NCI-H345 treated with DMSO at 0.1 percent for 48 hours (cell line): Measurements from ENCODE around the gene CENPL.
A peak's percentile ranks its signal among the peaks of the same experiment; 100 is the strongest.
"Not testable (repeated sequence)": the region's sequence is repeated elsewhere in the genome, so short reads cannot be mapped to it uniquely, and the experiment has no call there.

Experiments used
- DNase-seq: peaks from one replicate; lab custom pipeline; 2025; ENCODE audit not compliant: unreplicated experiment; lab: John Stamatoyannopoulos, UW

Gene CENPL

DNA sequence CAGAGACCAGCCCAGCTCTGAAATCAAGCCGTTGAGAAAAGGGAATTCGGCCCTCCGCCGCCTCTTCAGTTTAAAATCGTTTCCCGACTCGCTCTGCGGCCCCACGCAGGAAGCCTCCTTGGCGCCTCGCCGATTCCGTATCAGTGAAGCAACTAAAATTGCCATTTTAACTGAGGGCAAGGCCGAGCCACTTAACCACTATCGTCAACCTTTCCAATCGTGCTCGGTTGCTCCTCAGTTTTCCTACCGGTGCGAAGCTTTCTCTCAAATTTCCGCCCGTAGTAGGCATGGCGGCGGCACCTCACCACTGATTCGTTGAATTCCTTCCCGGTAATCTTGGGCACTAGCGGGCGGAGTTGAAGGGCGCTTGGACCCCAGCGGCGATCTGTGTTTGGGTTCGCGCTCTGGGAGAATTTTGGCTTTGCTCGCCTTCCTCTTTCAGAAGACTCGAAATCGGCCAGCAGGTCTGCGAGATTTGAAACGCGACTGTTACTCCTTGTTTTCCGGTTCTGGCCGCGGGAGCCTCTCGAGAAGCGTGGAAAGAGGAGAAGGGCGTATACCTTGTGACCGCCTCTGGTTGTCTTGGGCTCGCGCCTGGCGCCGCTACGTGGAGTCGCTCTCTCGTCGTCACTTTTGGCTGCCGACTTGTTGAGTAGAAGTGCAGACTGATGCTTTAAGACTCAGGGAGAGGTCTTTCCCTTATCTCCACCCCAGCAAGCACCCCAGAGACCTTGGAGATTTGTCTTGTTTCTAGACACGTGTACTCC is at the start of gene CENPL, which contains the start of gene DARS2:
CENPL (minus strand) TSS at position 569 of the 767 bp plus-strand sequence. CDS start 13,584 bp downstream, outside the sequence.
DARS2 (plus strand) TSS at position 359 of the 767 bp plus-strand sequence. CDS start 557 bp downstream, outside the sequence.
- DNase-seq: peak; percentile 92

DNA sequence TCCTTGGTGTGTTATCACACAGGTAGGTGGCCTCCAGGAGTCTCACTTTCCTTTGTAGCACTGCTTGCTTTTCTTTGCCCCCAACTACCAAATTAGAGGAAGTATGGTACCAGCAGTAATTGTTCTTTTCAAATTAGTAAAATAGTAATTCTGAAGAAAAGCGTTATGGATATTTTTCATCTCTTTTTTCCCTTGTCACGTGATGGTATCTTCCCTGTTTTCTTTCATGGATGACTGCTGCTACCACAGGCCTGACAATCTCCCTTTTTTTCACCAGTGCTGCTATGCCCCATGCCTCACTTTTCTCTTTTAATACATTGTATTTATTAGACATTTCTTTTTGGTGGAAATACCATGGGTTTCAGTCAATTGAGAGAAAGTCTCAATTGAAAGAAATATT is 46.8 kb upstream of the CENPL start:
- DNase-seq: no peak

DNA sequence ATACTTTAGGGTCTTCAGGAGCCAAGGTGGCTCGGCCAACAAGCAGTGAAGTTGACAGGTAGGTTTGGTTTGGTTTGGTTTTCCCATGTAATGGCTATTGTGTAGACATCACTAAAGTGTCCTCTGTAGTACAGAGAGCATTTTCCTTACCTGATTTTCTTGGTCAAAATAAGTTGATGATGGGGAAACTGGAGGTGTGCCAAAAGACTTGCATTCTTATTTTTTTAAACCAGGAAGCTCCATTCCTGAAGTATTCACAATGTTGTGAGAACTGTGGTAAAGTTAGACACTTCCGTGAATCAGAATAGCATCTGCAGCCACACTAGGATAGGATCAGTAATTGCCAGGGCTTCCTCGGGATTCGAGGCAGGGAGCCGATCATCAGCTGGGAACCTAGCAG is 46.4 kb upstream of the CENPL start:
- DNase-seq: no peak

DNA sequence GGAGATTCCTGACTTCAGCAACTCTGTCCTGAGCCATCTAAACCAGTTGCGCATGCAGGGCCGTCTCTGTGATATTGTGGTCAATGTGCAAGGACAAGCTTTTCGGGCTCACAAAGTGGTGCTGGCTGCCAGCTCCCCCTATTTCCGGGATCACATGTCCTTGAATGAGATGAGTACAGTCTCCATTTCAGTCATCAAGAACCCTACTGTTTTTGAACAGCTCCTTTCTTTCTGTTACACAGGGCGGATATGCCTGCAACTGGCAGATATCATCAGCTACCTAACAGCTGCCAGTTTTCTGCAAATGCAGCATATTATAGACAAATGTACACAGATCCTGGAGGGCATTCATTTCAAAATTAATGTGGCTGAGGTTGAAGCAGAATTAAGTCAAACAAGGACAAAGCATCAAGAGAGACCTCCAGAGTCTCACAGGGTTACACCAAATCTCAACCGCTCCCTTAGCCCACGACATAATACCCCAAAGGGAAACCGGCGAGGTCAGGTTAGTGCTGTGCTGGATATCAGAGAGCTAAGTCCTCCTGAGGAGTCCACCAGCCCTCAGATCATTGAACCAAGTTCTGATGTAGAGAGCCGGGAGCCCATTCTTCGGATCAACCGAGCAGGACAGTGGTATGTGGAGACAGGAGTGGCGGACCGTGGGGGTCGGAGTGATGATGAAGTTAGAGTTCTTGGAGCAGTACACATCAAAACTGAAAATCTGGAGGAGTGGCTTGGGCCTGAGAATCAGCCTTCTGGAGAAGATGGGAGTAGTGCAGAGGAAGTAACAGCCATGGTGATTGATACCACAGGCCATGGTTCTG is 45.8 kb upstream of the CENPL start:
- DNase-seq: no peak

DNA sequence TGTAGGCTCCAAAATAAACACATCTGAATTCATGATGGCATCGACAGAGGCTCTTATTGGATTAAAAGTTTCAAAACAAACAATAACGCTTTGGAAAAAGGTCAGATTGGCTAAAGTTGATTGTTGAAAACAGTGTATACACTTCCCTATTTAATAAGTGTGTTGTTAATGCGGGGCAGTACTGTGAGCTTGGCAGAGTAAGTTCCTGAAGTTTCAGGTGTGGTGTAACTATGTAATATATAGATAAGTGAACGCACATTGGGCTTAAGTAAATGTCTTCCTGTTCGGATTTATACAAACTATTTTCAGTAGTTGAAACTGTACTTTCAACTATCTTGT is 44.3 kb upstream of the CENPL start:
- peak; percentile 60 for DNase-seq

DNA sequence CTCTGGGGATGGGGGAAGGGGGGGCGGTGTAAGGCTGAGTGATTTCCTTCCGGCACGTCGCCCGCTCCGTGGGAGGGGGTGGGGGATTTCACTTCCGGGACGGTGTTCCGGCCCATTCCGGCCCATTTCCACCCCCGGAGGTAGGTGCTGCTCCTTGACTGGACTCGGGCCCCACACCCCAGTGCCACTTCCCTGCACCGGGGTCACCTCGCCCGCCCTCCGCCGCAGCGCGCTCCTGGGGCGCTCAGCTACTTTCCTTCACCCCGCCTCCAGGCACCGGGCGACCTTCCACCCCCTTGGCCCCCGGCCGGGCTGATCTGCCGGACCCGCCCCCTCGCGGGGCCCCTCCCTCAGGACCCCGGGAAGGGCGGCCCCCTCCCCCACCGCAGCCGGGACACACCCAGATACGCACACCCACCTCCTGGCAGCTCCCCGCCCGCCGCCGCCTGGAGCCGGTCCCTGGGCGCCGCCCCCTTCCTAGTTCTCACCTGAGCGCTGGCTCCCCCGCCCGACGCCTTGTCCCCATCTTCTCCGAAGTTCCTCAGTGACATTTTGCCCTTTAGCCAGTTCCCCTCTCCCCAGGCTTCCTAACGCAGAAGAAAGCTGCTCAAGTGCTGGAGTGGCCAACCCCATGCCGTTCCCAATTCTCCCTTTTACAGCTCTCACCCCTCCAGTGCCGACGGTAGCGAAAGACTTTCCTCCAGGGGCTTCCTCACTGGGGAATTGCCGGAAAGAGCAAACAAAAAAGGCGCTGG is 43.8 kb upstream of the CENPL start, which contains the start of gene ZBTB37:
ZBTB37 (plus strand) TSS at position 115 of the 755 bp plus-strand sequence. CDS start 1,846 bp downstream, outside the sequence.
- peak; percentile 76 for DNase-seq

GRCh38 chr1:173867753-173868265 is 43.1 kb upstream of the CENPL start, which contains the start of gene GAS5:
TSS of gene GAS5 (minus strand) at chr1:173867989.
- DNase-seq: peak; percentile 96

DNA sequence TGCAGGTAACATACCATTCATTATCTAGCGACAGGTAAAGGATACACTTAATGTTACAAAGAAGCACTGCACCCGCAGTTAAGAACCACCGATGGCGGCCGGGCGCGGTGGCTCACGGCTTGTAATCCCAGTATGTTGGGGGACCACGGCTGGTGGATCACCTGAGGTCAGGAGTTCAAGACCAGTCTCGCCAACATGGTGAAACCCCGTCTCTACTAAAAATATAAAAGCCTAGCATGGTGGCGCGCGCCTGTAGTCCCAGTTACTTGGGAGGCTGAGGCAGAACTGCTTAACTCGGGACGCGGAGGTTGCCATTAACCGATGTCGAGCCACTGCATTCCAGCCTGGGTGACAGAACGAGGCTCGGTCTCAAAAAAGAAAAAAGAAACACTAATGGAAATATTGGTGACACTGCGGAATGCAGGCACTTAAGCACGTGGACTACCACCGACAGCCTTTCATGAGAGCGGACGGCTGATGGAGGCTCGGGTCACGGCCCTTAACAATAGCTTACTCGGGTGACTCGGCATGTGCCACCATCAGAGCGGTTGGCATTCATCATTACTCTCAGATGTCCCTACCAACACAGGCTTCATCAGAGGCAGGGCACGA is 42.6 kb upstream of the CENPL start:
- DNase-seq: no peak

DNA sequence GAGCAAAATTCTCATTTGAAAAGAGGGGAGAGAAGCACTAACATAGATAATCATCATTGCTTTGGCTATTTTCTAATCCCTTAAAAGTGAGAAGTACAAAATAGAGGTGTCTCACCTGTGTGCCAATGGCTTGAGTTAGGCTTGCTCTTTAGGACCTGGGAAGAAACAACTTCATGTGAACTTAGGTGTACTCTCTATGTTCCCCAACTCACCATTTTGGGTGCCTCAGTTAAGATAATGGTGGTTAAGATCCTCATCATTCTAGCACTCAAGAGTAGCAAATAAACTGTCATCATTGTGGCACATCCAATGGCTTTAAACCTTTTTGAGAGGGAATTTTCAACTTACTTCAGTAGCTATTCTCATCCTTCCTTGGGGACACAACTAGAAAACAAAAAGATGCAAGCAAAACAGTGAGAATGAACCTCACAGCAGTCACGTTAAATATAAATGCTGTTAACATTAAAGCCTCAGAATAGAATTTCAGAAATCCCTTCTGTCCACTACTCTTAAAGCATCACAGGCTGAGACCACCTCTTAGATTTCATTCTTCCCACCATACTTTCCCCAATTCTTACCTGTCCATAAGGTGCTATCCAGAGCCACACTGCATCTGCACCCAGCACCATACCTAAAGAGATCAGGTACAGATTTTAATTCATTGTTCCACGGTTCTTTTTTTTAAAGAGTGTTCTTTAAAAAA is 41.9 kb upstream of the CENPL start:
- no peak for DNase-seq

DNA sequence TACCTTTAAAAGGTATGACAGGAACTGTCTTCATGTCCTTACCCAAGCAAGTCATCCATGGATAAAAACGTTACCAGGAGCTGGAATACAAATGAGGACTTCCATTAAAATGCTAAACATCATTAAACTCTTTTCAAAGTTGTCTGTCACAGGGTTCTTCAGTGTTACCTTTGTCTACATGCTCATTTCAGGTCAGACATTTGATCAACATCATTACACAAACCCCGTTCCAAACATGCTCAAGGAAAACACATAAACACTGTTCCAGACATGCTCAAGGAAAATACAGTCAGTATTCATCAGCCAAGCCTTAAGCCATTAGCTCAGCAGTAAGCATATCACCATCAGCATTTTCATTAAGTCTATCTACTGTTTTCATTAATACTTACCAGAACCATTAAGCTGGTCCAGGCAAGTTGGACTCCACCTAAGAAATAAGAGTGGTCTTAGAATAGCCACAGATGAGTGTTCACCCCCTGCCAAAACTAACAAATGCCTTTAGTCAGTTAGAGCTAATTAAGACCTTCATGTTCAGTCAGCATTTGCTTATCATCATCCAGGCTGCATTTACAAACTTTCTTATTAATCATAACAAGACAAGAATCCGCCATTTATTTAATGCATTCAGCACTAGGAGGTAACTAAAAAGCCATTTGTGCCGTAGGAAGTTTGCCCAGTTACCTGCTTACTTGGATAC is 40.9 kb upstream of the CENPL start:
- DNase-seq: no peak

- no peak for DNase-seq
Observed at GRCh38 chr1:173864179-173864867, 39.6 kb upstream of the CENPL start.

- DNase-seq: no peak
Observed at GRCh38 chr1:173863224-173864161, 38.8 kb upstream of the CENPL start.

GRCh38 chr1:173862769-173863223 is 38.1 kb upstream of the CENPL start:
- no peak for DNase-seq

DNA sequence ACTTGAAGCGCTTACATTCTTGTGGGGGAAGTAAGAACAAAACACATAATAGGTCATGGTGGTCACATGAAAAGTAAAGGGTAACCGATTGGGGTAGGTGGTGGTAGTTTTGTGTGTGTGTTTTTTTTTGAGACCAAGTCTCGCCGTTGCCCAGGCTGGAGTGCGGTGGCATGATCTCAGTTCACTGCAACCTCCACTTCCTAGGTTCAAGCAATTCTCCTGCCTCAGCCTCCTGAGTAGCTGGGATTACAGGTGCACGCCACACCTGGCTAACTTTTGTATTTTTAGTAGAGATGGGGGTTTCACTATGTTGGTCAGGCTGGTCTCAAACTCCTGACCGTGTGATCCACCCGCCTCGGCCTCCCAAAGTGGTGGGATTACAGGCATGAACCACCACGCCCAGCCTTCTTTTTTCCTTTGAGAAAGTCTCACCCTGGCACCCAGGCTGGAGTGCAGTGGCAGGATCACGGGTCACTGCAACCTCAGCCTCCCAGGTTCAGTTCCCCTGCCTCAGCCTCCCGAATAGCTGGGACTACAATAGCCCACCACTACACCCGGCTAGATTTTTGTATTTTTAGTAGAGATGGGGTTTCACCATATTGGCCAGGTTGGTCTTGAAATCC is 37.6 kb upstream of the CENPL start:
- DNase-seq: not testable (repeated sequence)

- DNase-seq: no peak
Observed at GRCh38 chr1:173861731-173862145, 37.1 kb upstream of the CENPL start.

DNA sequence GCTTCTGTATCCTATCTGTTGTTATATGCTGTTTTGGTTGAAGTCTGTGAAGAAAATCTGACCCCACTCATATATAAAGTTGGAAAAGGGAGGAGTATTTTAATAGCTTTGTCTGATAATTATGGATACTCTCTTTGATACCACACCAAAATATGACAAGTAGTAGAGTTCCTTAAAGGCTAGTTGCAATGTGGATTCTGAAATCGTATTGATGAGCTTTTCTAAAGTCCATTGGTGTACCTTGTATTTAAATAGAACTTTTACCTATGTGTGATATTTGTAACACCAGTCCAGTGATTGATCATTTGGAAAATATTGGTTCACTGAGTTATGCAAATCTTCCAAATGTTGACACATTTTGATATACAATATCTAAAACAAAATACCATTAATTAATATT is 35.4 kb upstream of the CENPL start:
- DNase-seq: no peak

DNA sequence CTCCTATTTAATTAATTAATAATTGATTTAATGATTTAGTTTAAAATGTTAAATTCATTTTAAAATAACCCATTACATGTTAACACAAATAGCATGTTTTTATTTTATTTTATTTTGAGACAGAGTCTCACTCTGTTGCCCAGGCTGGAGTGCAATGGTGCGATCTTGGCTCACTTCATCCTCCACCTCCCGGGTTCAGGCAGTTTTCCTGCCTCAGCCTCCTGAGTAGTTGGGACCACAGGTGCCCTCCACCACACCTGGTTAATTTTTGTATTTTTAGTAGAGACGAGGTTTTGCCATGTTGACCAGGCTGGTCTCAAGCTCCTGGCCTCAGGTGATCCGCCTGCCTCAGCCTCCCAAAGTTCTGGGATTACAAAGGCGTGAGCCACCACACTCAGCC is 34.9 kb upstream of the CENPL start:
- not testable (repeated sequence) for DNase-seq
